Esophagus squamous epithelium (tissue), 4 donors: ENCODE measurements around the gene FMO1.
"Not testable (repeated sequence)": the region's sequence is repeated elsewhere in the genome, so short reads cannot be mapped to it uniquely, and the experiment has no call there.

Experiments
- CTCF ChIP-seq, 6 experiments: fragments of 450-650 bp in 4 of 6; fragments of 200-600 bp in 2 of 6; sonication (generic) in 2 of 6; IDR thresholded peaks; one replicate each; pipeline ENCODE4 v1.5.1; 2016 to 2019; ENCODE audit warnings: antibody characterized with exemption in 6 of 6, mild to moderate bottlenecking in 4 of 6, moderate library complexity in 4 of 6
- POLR2A ChIP-seq, 4 donors: fragments of 450-650 bp; IDR thresholded peaks; one replicate each; pipeline ENCODE4 v1.6.1; 2017; ENCODE audit warnings: antibody characterized with exemption in 4 of 4, mild to moderate bottlenecking in 4 of 4, moderate library complexity in 3 of 4

DNA sequence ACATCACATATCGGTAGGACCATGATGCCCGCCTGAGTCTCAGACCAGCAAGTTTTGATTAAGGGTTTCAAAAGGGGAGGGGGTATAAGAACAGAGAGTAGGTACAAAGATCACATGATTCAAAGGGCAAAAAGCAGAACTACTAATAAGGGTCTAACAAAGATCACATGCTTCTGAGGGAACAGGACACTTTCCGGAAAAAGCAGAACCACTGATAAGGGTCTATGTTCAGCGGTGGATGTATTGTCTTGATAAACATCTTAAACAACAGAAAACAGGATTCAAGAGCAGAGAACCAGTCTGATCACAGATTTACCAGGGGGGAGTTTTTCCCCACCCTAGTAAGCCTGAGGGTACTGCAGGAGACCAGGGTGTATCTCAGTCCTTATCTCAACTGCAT lies 12.1 kb upstream of the FMO1 start:
- TF ChIP-seq POLR2A, CTCF (IDR thresholded peaks at IDR 0.05): not testable (repeated sequence)
